OCI-LY1 (cell line): ENCODE measurements around the gene HSPA5.

Experiments used
- H2AFZ ChIP-seq: fragments of 200-600 bp; sonication (generic), shearing (Covaris generic); 2 replicates; pipeline ENCODE4 v1.6.0; 2014; ENCODE audit warnings: antibody characterized with exemption, mild to moderate bottlenecking, low read length
- H3F3A ChIP-seq: fragments of 200-600 bp; sonication (generic), shearing (Covaris generic); 2 replicates; pipeline ENCODE4 v1.6.0; 2014; ENCODE audit warnings: mild to moderate bottlenecking, antibody characterized with exemption, low read length, moderate library complexity; ENCODE audit not compliant: insufficient read depth
- H3K27ac ChIP-seq: fragments of 200-600 bp; sonication (generic); 2 replicates; pipeline ENCODE4 v1.5.1; 2014; ENCODE audit warnings: low read length, mixed run types, mild to moderate bottlenecking, low read depth; ENCODE audit not compliant: poor library complexity, severe bottlenecking
- H3K27me3 ChIP-seq: fragments of 200-600 bp; sonication (generic); 2 replicates; pipeline ENCODE4 v1.6.0; 2014; ENCODE audit warnings: antibody characterized with exemption, mild to moderate bottlenecking, low read length, moderate library complexity; ENCODE audit not compliant: insufficient read depth
- H3K36me3 ChIP-seq: fragments of 200-600 bp; sonication (generic); 2 replicates; pipeline ENCODE4 v1.6.1; 2014; ENCODE audit warnings: mild to moderate bottlenecking, antibody characterized with exemption, low read length, moderate library complexity, mixed read lengths; ENCODE audit not compliant: insufficient read depth
- H3K4me1 ChIP-seq: fragments of 200-600 bp; sonication (generic); 2 replicates; pipeline ENCODE4 v1.5.1; 2014; ENCODE audit warnings: mild to moderate bottlenecking, low read length, moderate library complexity; ENCODE audit not compliant: insufficient read depth, severe bottlenecking
- H3K4me2 ChIP-seq: fragments of 200-600 bp; sonication (generic), shearing (Covaris generic); 2 replicates; pipeline ENCODE4 v1.6.1; 2014; ENCODE audit warnings: low read length
- H3K4me3 ChIP-seq: fragments of 200-600 bp; sonication (generic); 2 replicates; pipeline ENCODE4 v1.5.1; 2014; ENCODE audit warnings: low read length, low read depth, mild to moderate bottlenecking, mixed read lengths; ENCODE audit not compliant: poor library complexity, severe bottlenecking
- H3K79me2 ChIP-seq: fragments of 200-600 bp; shearing (Covaris generic); 2 replicates; pipeline ENCODE4 v1.6.1; 2016; ENCODE audit warnings: mixed run types, low read length, mixed read lengths; ENCODE audit not compliant: insufficient read depth
- H3K9ac ChIP-seq: fragments of 200-600 bp; sonication (generic), shearing (Covaris generic); 2 replicates; pipeline ENCODE4 v1.6.1; 2014; ENCODE audit warnings: mild to moderate bottlenecking, low read length, mixed read lengths
- H3K9me2 ChIP-seq: fragments of 200-600 bp; sonication (generic), shearing (Covaris generic); 2 replicates; pipeline ENCODE4 v1.6.1; 2014; ENCODE audit warnings: low read depth, mild to moderate bottlenecking, low read length, mixed read lengths
- H3K9me3 ChIP-seq: fragments of 200-600 bp; shearing (Covaris generic); 2 replicates; pipeline ENCODE4 v1.6.1; 2014; ENCODE audit warnings: low read length, mixed read lengths
- H4K20me1 ChIP-seq: fragments of 200-600 bp; sonication (generic), shearing (Covaris generic); 2 replicates; pipeline ENCODE4 v1.6.0; 2016; ENCODE audit warnings: mild to moderate bottlenecking, low read length; ENCODE audit not compliant: insufficient read depth
- CTCF ChIP-seq: fragments of 200-600 bp; sonication (generic), shearing (Covaris generic); IDR thresholded peaks from 2 replicates; pipeline ENCODE4 v1.5.1; 2017; ENCODE audit warnings: mild to moderate bottlenecking, antibody characterized with exemption, low read length, moderate library complexity, mixed read lengths
- EZH2 ChIP-seq: fragments of 200-600 bp; sonication (generic), shearing (Covaris generic); IDR thresholded peaks from 2 replicates; pipeline ENCODE4 v1.8.0; 2017; ENCODE audit warnings: borderline replicate concordance, mixed run types, mild to moderate bottlenecking, antibody characterized with exemption, low read length, moderate library complexity, mixed read lengths

HSPA5 gene

GRCh38 chr9:125262294-125262991 is 21.3 kb upstream of the HSPA5 start:
- H3F3A ChIP-seq, result no peaks in the 10 kb centered on the region
- peak overlapping the region; percentile 98 for H3K4me2 ChIP-seq
- H3K9me2 ChIP-seq, result no peaks in the 10 kb centered on the region
- peaks cover 11% of the 10 kb centered on the region; the same call in 1 of the 2 replicates for H3K36me3 ChIP-seq
- peak overlapping the region; percentile 57 for H3K27ac ChIP-seq
- H3K27me3 ChIP-seq, result no peaks in the 10 kb centered on the region
- peaks cover 35% of the 10 kb centered on the region for H3K4me1 ChIP-seq
- peak overlapping the region; percentile 91 for H3K4me3 ChIP-seq
- TF ChIP-seq CTCF, result no peak
- TF ChIP-seq EZH2, result no peak
- no peaks in the 10 kb centered on the region for H3K9me3 ChIP-seq
- H3K79me2 ChIP-seq, result peaks cover 47% of the 10 kb centered on the region
- peak overlapping the region; percentile 89 for H3K9ac ChIP-seq
- H4K20me1 ChIP-seq, result no peaks in the 10 kb centered on the region
- no peak overlapping the region for H2AFZ ChIP-seq

GRCh38 chr9:125261501-125262293 is 20.6 kb upstream of the HSPA5 start, which contains the start of gene GAPVD1:
Gene GAPVD1 (plus strand): TSS chr9:125261826. CDS start chr9:125298922, 37,096 bp downstream.
- Histone ChIP-seq H2AFZ (no peak within 1 kb of the TSS), H3K9ac (peak within 1 kb of the TSS; percentile 89), H3K4me2 (peak within 1 kb of the TSS; percentile 98), H4K20me1 (no peaks in the 10 kb centered on the region), H3K79me2 (peaks cover 40% of the 10 kb centered on the region), H3K9me3 (no peaks in the 10 kb centered on the region), H3K9me2 (no peaks in the 10 kb centered on the region), H3F3A (no peaks in the 10 kb centered on the region), H3K27me3 (no peaks in the 10 kb centered on the region), H3K4me3 (peak within 1 kb of the TSS; percentile 91), H3K27ac (peak within 1 kb of the TSS; percentile 83), H3K4me1 (peaks cover 35% of the 10 kb centered on the region), H3K36me3 (peaks cover 6% of the 10 kb centered on the region; the same call in 1 of the 2 replicates)
- TF ChIP-seq CTCF (peak; percentile 37), EZH2 (no peak)

GRCh38 chr9:125260561-125260960 is 19.4 kb upstream of the HSPA5 start:
- Histone ChIP-seq H2AFZ (no peak overlapping the region), H3K9me2 (no peaks in the 10 kb centered on the region), H3K4me1 (peaks cover 35% of the 10 kb centered on the region), H3K9me3 (no peaks in the 10 kb centered on the region), H3K9ac (no peak overlapping the region), H3F3A (no peaks in the 10 kb centered on the region), H4K20me1 (no peaks in the 10 kb centered on the region), H3K4me2 (peak overlapping the region; percentile 51; the same call in 1 of the 2 replicates), H3K4me3 (peak overlapping the region; percentile 91), H3K27me3 (no peaks in the 10 kb centered on the region), H3K36me3 (peaks cover 5% of the 10 kb centered on the region; the same call in 1 of the 2 replicates), H3K27ac (peak overlapping the region; percentile 83), H3K79me2 (peaks cover 34% of the 10 kb centered on the region)
- no peak for TF ChIP-seq EZH2
- no peak for TF ChIP-seq CTCF
